Stromal cell of bone marrow (primary cell): ENCODE results near the gene CAMK2A.

Experiments
- DNase-seq: peaks from one replicate; pipeline ENCODE4 v3.0.0-alpha.2; 2012; ENCODE audit warnings: low read depth

The CAMK2A gene

GRCh38 chr5:150211156-150212030 lies 78.2 kb downstream of the CAMK2A start:
- DNase-seq = no peak

- DNase-seq = no peak
Measured at GRCh38 chr5:150210644-150211043, 78.9 kb downstream of the CAMK2A start.

DNA sequence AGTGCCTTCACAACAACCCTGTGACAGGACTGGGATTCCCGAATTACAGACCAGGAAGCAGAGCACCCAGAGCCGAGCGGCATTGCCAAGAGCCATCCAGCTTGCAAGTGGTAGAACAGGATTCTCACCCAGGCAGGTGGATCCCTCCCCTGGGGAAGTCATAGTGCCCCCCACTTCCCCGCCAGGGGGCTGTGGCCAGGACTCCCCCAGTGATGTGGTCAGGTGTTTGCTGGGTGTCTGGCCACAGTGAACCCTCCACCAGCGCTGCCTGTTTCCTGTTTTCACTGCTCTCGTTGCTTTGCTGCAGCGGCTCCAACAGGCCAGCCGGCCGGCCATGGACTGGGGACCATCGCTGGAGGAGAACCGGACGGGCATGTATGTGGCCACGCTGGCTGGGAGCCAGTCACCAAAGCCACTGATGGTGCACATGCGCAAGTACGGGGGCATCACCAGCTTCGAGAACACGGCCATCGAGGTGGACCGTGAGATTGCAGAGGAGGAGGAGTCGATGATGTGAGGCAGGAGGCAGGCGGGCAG lies 80.4 kb downstream of the CAMK2A start:
- DNase-seq = peak; percentile 49

DNA sequence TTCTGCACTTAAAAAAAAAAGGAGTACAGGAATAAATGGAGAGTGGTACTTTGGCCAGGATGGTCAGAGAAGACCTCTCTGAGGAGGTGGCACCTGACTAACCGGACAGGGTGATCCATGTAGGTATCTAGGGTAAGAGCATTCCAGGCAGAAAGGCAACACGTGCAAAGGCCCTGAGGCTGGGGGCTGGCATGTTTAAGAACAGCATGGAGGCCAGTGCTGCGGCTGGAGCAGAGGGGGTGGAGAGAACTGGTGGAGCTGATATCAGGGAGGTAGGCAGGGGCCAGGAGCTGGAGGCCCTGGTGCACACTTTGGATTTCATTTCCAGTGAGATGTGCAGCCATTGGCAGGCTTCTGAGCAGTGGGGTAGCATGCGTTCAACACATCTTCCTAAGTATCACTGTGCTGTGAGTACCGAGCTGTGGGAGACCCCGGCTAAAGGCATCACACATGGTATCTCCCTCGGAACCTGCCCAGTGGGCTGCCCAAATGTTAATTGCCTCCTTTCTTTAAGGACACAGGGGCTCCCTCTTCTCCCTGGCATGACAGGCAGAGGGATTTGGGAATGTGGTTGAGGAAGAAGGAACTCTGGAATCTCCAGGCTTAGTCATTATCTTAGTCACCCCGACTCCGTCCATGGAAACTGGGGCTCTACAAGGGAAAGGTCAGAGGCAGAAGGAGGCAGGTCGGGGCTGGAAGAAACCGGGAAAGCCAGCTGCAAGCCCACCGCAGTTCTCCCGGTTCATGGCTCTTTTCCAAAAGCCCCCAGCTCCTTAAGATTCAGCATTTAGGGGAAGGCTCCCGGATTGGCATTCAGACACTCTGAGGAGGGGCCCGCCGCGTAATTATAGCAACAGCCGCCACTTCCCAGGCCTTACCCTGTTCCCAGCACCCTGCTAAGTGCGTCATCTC lies 81.1 kb downstream of the CAMK2A start:
- peak; percentile 61 for DNase-seq

DNA sequence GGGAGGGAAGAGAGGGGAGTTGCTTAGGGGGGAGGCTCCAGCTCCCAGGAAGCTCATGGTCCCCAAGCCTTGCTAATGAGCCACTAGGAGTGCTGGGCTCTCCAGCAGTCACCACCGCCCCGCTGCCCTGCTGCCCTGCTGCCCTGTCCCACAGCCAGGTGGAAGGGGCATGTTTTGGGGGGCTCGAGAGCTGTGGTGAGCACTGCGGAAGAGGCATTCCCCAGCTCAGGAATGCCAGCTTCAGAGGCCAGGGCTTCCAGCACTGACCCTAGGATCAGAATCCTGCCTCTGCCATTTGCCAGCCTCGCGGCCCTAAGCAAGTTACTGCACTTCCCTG lies 82.8 kb downstream of the CAMK2A start:
- DNase-seq = no peak

- DNase-seq = no peak
Measured at GRCh38 chr5:150206098-150206778, 83.3 kb downstream of the CAMK2A start.

GRCh38 chr5:150204590-150204960 lies 85.0 kb downstream of the CAMK2A start:
- no peak for DNase-seq

DNA sequence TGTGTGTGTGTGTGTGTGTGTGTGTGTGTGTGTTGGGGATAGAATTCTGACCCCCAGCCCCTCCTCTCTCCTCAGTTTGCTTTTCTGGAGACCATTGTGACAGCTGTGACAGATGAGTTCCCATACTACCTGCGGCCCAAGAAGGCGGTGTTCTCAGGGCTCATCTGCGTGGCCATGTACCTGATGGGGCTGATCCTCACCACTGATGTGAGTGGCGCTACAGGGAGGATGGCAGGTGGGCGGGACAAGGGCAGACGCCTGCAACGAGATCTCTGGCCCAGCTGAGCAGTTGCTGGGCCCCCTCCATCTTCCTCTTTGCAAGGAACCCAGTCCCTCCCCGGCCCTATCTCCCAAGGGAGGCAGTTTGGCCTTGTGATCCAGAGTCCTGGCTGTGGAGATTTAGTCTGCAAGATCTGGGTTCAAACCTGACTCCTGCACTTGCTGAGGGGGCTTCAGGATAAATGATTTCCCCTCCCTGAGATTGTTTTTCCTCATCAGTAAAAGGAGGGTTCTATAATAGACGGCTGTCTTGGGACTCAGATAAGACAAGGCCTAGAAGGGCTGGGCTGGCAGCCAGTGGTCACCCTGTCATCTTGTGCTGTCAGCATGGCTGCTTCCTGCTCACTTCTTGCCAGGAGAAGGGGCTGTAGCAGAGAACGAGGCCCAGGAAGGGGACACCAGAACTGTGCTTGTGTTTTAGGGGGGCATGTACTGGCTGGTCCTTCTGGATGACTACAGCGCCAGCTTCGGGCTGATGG lies 85.6 kb downstream of the CAMK2A start:
- DNase-seq = no peak

- DNase-seq = no peak
Measured at GRCh38 chr5:150202501-150202900, 87.1 kb downstream of the CAMK2A start.

- DNase-seq = no peak
Measured at GRCh38 chr5:150197476-150197875, 92.1 kb downstream of the CAMK2A start.

GRCh38 chr5:150196986-150197385 lies 92.6 kb downstream of the CAMK2A start:
- no peak for DNase-seq

GRCh38 chr5:150196514-150196913 lies 93.1 kb downstream of the CAMK2A start:
- no peak for DNase-seq

DNA sequence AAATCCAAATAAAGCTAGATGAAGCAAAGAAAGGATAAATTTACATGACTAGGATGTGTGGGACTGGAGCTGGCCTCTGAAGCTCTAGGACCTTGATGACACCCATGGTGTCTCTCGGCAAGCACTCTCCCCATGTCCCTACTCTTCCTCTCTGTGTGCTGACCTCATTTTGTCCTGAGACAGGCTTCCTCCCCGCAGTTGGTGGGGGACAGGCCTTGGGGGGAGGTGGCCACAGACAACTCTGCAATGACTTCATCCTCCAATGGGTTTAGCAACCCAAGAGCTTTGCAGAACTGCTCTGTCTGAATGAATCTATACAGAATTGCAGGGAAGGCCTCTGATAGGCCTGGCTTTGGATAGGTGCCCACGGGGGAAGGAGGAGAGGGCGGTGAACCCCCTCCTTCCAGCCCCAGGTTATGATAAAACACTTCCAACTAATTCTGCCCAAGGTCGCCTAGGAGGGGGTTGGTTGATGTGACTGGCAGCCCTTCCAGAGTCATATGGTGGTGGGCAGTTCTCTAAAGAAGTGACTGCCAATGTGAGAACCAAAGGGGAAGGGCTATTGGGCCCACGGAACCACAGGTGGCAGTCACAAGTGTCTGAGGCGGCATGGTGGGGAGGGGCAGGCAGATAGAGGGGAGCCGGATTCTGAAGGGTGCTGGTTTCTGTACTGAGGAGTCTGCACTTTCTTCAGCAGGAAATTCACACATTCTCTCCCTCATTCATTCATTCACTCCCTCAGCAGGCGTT lies 93.7 kb downstream of the CAMK2A start:
- DNase-seq = no peak

GRCh38 chr5:150192462-150192861 lies 97.1 kb downstream of the CAMK2A start:
- no peak for DNase-seq

- DNase-seq = no peak
Measured at GRCh38 chr5:150190987-150191386, 98.6 kb downstream of the CAMK2A start.

GRCh38 chr5:150190503-150190979 lies 99.0 kb downstream of the CAMK2A start:
- DNase-seq = no peak

DNA sequence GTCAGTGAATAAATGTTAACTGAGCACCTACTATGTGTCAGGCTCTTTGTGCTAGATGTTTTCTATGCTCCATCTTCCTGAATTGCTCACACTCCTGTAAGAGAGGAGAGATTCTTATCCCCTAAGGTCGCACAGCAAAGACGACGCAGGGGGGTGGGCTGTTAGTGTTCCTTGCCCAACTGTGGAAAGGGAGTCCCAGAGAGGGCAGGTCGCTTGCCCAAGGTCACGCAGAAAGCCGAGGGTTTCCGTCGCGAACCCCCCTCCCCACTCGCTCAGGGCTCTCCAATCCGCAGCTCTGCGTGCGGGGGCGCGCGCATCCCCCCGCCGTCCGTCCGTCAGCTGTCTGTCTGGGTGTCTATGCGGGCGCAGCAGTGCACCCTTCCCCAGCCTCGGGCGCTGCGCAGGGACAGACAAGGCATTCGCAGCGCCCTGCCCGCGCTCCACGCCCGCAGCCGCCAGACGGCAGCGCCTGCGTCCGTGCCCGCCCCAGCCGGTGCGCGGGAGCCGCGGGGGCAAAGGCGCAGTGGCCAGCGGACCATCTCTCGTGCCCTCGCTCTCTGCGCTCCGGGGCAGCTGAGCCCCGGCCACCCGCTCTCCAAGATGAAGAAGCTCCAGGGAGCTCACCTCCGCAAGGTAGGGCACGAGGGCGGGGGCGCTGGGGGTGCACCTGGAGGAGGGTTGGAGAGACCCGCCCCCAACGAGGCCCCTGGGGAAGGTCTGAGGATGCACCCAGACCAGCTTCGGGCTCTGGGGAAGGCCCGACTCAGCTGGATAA lies 99.7 kb downstream of the CAMK2A start, which contains the start of gene SLC6A7:
Gene SLC6A7, plus strand, starts transcription at position 335 of the 775 bp plus-strand sequence. Its CDS starts 266 bp downstream, at position 601.
- no peak for DNase-seq

DNA sequence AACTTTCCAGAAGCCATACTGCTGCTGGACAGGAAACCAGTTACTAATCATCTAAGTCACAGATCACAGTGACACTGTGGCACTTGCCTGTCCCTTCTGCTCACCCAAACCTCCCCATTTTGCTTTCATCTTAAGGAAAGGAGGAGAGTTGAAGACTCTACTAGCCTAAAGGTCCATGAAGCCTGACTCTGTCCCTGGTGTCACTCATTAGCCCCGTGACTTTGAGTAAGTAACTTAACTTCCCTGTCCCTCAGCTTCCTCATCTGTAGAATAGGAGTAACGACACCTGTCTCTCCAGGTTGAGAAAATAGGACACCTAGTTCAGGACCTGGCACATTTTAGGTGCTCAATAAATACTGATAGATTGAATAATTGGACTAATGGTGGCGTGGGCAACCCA lies 100.2 kb downstream of the CAMK2A start:
- no peak for DNase-seq

DNA sequence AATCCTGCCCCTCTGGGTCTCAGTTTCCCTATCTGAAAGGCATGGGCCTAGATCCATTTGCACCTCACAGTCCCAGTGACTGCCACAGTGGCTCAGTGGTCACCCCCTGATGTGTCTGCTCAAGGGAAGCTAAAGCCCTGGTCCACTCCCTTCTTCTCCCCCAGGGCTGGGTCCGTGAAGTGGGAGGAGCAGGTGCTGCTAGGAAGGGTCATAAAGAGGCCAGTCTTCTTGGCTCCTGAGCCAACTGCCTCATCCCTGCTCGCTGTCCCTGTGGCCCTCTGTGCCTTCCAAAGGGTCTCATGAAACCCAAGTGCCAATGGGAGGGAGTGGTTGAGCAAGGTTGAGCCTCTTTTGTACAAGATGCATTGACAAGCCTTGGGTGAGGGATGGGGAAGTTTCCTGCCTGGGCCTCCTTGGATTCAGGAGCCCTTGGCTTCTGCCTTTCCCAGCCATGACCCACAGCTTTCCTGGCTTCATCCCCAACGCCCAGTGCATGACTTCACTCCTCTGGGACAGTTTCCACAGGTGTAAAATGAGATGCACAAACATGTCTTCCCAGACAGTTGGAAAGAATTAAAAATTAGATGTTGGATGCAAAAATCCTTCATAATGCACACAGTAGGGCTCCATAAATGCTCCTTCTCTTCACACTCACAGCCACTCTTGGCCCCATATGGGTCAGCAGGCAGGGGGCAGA lies 101.3 kb downstream of the CAMK2A start:
- DNase-seq = no peak
